ENCODE results near the gene PYGB. TPM values are rescaled to one million over a fixed set of nuclear protein-coding genes. Genes with fewer than 3 reads are reported as not detected.
"Not testable (repeated sequence)": the region's sequence is repeated elsewhere in the genome, so short reads cannot be mapped to it uniquely, and the experiment has no call there.

PYGB gene
- total and polyA plus RNA-seq, 2 donors: 27.4 to 52.6 TPM

DNA sequence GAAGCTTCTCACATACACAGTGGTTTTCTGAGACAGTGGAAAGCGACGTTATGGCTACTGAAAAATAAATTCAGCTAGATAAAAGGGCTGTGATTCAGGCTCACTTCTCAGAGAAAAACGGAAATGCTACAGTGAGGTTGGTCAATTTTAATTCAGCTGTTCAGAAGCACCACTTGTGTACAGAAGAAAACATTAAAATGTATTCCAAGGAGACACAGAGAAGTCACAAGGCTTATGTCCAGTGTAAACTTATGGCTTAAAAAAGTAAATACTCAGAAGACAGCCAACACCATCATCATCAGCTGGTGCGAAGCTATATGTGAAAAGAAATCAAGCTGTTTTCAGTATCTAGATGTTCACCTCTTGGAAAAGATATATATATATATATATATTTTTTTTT is 74.1 kb downstream of the PYGB start:
- Histone ChIP-seq H3K9me3 (ENCODE audit: control insufficient read depth in 2 of 2, insufficient read depth in 1 of 2, low read length in 1 of 2) (no peaks in the 10 kb centered on the region), H3K4me1 (ENCODE audit: control insufficient read depth in 2 of 2, insufficient read depth in 2 of 2, low read length in 2 of 2) (peaks cover 0 to 20% of the 10 kb centered on the region in 2 donors), H3K27ac (ENCODE audit: low read depth in 1 of 2, low read length in 1 of 2) (no peak overlapping the region), H3K36me3 (ENCODE audit: control insufficient read depth in 2 of 2, insufficient read depth in 2 of 2, low read length in 1 of 2) (peaks cover 16 to 31% of the 10 kb centered on the region in 2 donors), H3K27me3 (ENCODE audit: control insufficient read depth in 2 of 2, insufficient read depth in 1 of 2, low read length in 1 of 2) (no peaks in the 10 kb centered on the region), H3K4me3 (ENCODE audit: low read length in 2 of 2) (no peak overlapping the region)
- DNase-seq (ENCODE audit: low read depth in 6 of 9, low spot score in 9 of 9): no peak
- WGBS: 97% methylated on average over 4 of the region's 4 CpGs

DNA sequence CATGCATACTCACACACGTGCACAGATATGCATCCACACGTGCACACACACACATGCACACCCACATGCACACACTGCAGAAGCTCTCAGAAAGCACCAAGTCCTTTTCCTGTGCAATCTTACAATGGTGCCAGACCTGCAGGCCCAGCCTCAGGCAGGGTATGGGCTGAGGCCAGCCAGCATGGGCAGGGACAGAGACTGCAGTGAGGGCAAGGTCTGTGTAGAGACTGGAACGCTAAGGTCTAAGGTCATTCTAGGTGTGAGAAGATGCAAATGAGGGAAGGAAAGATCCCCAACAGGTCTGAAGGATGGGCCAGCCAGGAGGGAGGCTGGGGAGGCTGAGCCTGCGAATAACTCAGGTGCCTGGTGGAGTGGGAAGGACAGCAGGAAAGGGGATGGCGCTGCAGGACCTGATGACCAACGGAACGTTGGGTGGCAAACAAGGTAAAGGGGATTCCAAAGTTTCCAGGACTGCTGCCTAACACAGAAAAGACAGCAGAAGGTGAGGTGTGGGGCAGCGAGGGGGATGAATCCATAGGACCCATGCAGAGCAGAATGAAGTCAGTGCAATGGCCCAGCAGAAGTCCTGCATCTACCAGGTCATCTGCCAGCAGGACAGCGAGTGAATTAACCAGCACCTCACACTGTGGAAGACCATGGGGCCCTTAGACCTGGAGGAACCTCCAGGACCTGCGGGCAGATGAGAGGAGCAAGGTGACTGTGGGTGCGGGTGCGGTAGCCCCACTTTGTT is 75.8 kb downstream of the PYGB start:
- DNase-seq (ENCODE audit: low read depth in 6 of 9, low spot score in 9 of 9): no peak
- no peaks in the 10 kb centered on the region for H3K27me3 ChIP-seq (ENCODE audit: control insufficient read depth in 2 of 2, insufficient read depth in 1 of 2, low read length in 1 of 2)
- H3K36me3 ChIP-seq (ENCODE audit: control insufficient read depth in 2 of 2, insufficient read depth in 2 of 2, low read length in 1 of 2): peaks cover 16 to 31% of the 10 kb centered on the region in 2 donors
- peaks cover 0 to 8% of the 10 kb centered on the region in 2 donors for H3K4me1 ChIP-seq (ENCODE audit: control insufficient read depth in 2 of 2, insufficient read depth in 2 of 2, low read length in 2 of 2)
- 98% methylated on average over 12 of the region's 12 CpGs for WGBS
- H3K9me3 ChIP-seq (ENCODE audit: control insufficient read depth in 2 of 2, insufficient read depth in 1 of 2, low read length in 1 of 2): no peaks in the 10 kb centered on the region
- no peak overlapping the region for H3K27ac ChIP-seq (ENCODE audit: low read depth in 1 of 2, low read length in 1 of 2)
- H3K4me3 ChIP-seq (ENCODE audit: low read length in 2 of 2): no peak overlapping the region

DNA sequence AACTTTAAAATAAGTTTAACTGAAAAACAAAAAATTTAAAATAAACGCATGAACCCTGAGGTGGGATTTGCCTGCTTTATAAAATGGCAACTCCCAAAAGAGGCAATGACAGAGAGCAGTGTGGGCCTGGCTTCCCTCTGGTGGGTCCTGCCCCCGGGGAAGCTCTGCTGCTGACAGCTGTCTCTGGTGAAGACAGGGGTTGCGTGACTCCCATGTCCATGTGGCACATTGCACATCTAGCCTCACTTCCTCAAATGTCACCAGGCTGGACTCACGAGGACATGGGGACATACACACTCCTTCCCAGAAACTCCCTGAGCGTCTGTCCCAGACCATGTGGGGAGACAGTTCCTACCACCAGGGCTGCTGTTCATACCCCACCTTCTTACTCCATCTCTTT is 76.5 kb downstream of the PYGB start:
- H3K27ac ChIP-seq (ENCODE audit: low read depth in 1 of 2, low read length in 1 of 2): no peak overlapping the region
- no peak overlapping the region for H3K4me3 ChIP-seq (ENCODE audit: low read length in 2 of 2)
- DNase-seq (ENCODE audit: low read depth in 6 of 9, low spot score in 9 of 9): no peak
- H3K9me3 ChIP-seq (ENCODE audit: control insufficient read depth in 2 of 2, insufficient read depth in 1 of 2, low read length in 1 of 2): no peaks in the 10 kb centered on the region
- H3K4me1 ChIP-seq (ENCODE audit: control insufficient read depth in 2 of 2, insufficient read depth in 2 of 2, low read length in 2 of 2): peaks cover 0 to under 1% of the 10 kb centered on the region in 2 donors
- no peaks in the 10 kb centered on the region for H3K27me3 ChIP-seq (ENCODE audit: control insufficient read depth in 2 of 2, insufficient read depth in 1 of 2, low read length in 1 of 2)
- 74% methylated on average over 5 of the region's 5 CpGs for WGBS
- peaks cover 12 to 28% of the 10 kb centered on the region in 2 donors for H3K36me3 ChIP-seq (ENCODE audit: control insufficient read depth in 2 of 2, insufficient read depth in 2 of 2, low read length in 1 of 2)

DNA sequence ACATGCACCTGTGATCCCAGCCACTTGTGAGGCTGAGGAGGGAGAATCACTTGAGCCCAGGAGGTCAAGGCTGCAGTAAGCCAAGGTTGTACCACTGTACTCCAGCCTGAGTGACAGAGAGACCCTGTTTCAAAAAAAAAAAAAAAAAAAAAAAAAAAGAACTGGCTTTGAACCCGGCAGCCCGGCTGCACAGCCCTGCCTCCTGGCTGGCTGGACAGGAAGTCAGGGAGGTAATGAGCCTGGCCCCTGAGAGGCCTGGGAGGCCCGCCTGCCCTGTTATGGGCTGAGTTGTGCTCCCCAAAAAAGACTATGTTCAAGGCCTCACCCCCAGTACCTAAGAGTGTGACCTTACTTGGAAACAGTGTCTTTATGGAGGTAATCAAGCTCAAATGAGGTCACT is 77.2 kb downstream of the PYGB start:
- H3K4me3 ChIP-seq (ENCODE audit: low read length in 2 of 2): no peak overlapping the region
- no peak overlapping the region for H3K27ac ChIP-seq (ENCODE audit: low read depth in 1 of 2, low read length in 1 of 2)
- peaks cover 12 to 25% of the 10 kb centered on the region in 2 donors for H3K36me3 ChIP-seq (ENCODE audit: control insufficient read depth in 2 of 2, insufficient read depth in 2 of 2, low read length in 1 of 2)
- H3K4me1 ChIP-seq (ENCODE audit: control insufficient read depth in 2 of 2, insufficient read depth in 2 of 2, low read length in 2 of 2): no peaks in the 10 kb centered on the region
- no peak for DNase-seq (ENCODE audit: low read depth in 6 of 9, low spot score in 9 of 9)
- no peaks in the 10 kb centered on the region for H3K27me3 ChIP-seq (ENCODE audit: control insufficient read depth in 2 of 2, insufficient read depth in 1 of 2, low read length in 1 of 2)
- no peaks in the 10 kb centered on the region for H3K9me3 ChIP-seq (ENCODE audit: control insufficient read depth in 2 of 2, insufficient read depth in 1 of 2, low read length in 1 of 2)
- WGBS: 94% methylated on average over 3 of the region's 3 CpGs

DNA sequence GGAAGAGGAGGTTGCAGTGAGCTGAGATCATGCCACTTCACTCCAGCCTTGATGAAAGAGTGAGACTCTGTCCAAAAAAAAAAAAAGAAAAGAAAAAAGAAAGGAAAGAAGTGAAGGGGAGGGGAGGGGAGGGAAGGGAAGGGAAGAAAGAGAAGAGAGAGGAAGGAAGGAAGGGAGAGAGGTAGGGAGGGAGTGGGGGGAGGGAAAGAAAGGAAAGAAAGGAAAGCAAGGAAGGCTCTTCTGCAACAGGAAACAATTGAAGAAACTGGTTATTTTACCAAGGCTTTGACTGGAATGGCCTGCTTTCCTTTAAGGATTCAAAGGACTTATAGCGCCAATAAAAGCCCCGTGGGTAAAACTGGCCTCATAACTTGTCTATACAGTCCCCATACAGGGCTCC is 78.1 kb downstream of the PYGB start:
- Histone ChIP-seq H3K9me3 (ENCODE audit: control insufficient read depth in 2 of 2, insufficient read depth in 1 of 2, low read length in 1 of 2) (no peaks in the 10 kb centered on the region), H3K4me3 (ENCODE audit: low read length in 2 of 2) (no peak overlapping the region), H3K27ac (ENCODE audit: low read depth in 1 of 2, low read length in 1 of 2) (no peak overlapping the region), H3K4me1 (ENCODE audit: control insufficient read depth in 2 of 2, insufficient read depth in 2 of 2, low read length in 2 of 2) (no peaks in the 10 kb centered on the region), H3K36me3 (ENCODE audit: control insufficient read depth in 2 of 2, insufficient read depth in 2 of 2, low read length in 1 of 2) (peaks cover 12 to 22% of the 10 kb centered on the region in 2 donors), H3K27me3 (ENCODE audit: control insufficient read depth in 2 of 2, insufficient read depth in 1 of 2, low read length in 1 of 2) (no peaks in the 10 kb centered on the region)
- no peak for DNase-seq (ENCODE audit: low read depth in 6 of 9, low spot score in 9 of 9)
- WGBS: over 99% methylated on average over 2 of the region's 2 CpGs

DNA sequence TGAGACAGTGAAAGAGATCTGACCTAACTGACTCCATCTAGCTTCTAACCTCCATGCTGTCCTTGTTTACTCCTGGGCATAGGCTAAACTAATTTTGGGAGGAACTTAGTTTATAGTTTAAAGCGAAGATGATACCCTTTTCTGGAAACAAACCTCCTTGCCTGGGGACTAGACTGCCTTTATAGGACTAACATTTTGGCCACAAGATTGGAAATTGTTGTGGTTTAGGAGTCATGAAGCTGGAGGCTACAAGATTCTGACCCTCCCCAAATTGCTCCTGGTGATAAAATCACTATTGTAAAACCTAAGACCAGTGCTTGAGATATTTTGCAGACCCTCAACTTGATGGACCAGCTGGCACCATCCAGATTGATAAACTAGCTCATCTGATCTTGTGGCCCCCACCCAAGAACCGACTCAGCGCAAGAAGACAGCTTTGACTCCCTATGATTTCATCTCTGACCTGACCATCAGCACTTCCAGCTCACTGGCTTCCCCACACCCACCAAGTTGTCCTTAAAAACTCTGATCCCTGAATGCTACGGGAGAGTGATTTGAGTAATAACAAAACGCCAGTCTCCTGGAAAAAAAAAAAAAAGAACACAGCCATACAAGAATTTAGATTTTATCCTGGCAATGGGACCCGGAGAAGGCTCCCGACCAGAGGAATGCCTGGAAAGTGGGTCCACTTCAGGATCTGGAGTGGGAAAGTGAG is 79.8 kb downstream of the PYGB start:
- 96% methylated on average over 7 of the region's 7 CpGs for WGBS
- Histone ChIP-seq H3K27me3 (ENCODE audit: control insufficient read depth in 2 of 2, insufficient read depth in 1 of 2, low read length in 1 of 2) (no peaks in the 10 kb centered on the region), H3K27ac (ENCODE audit: low read depth in 1 of 2, low read length in 1 of 2) (no peak overlapping the region), H3K9me3 (ENCODE audit: control insufficient read depth in 2 of 2, insufficient read depth in 1 of 2, low read length in 1 of 2) (no peaks in the 10 kb centered on the region), H3K4me3 (ENCODE audit: low read length in 2 of 2) (no peak overlapping the region), H3K4me1 (ENCODE audit: control insufficient read depth in 2 of 2, insufficient read depth in 2 of 2, low read length in 2 of 2) (no peaks in the 10 kb centered on the region), H3K36me3 (ENCODE audit: control insufficient read depth in 2 of 2, insufficient read depth in 2 of 2, low read length in 1 of 2) (peaks cover 6 to 14% of the 10 kb centered on the region in 2 donors)
- no peak for DNase-seq (ENCODE audit: low read depth in 6 of 9, low spot score in 9 of 9)

DNA sequence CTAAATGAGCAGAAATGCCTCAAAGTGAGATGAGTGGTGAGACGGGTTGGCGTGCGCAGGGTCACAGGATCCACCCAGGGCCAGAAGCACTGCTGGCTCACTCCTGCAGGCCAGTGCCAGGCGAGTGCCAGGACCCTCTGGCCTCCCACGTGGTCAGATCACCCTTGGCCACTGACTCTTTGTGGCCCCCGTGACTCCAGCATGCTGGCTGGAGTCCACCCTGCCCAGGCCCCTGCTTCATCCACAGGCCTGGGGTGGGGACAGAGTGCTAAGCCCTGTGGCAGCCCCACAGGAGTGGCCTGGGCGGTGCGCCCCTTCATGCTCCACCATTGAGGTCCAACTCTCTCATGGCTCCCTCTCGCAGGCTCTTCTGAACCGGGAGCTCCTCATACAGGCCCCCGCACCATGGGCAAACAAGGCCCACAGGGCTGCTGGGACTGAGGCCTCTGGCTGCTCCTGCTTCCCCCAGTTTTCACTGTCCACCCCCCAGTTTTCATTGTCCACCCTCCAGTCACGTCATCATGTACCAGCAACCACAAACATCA is 81.1 kb downstream of the PYGB start:
- Histone ChIP-seq H3K27me3 (ENCODE audit: control insufficient read depth in 2 of 2, insufficient read depth in 1 of 2, low read length in 1 of 2) (no peaks in the 10 kb centered on the region), H3K9me3 (ENCODE audit: control insufficient read depth in 2 of 2, insufficient read depth in 1 of 2, low read length in 1 of 2) (no peaks in the 10 kb centered on the region), H3K4me3 (ENCODE audit: low read length in 2 of 2) (no peak overlapping the region), H3K27ac (ENCODE audit: low read depth in 1 of 2, low read length in 1 of 2) (no peak overlapping the region), H3K4me1 (ENCODE audit: control insufficient read depth in 2 of 2, insufficient read depth in 2 of 2, low read length in 2 of 2) (no peaks in the 10 kb centered on the region), H3K36me3 (ENCODE audit: control insufficient read depth in 2 of 2, insufficient read depth in 2 of 2, low read length in 1 of 2) (peaks cover 0 to 2% of the 10 kb centered on the region in 2 donors)
- no peak for DNase-seq (ENCODE audit: low read depth in 6 of 9, low spot score in 9 of 9)
- 99% methylated on average over 12 of the region's 12 CpGs for WGBS

DNA sequence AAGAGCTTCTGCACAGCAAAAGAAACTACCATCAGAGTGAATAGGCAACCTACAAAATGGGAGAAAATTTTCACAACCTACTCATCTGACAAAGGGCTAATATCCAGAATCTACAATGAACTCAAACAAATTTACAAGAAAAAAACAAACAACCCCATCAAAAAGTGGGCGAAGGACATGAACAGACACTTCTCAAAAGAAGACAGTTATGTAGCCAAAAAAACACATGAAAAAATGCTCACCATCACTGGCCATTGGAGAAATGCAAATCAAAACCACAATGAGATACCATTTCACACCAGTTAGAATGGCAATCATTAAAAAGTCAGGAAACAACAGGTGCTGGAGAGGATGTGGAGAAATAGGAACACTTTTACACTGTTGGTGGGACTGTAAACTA is 87.1 kb downstream of the PYGB start:
- H3K27ac ChIP-seq (ENCODE audit: low read depth in 1 of 2, low read length in 1 of 2); H3K27me3 ChIP-seq (ENCODE audit: control insufficient read depth in 2 of 2, insufficient read depth in 1 of 2, low read length in 1 of 2); H3K9me3 ChIP-seq (ENCODE audit: control insufficient read depth in 2 of 2, insufficient read depth in 1 of 2, low read length in 1 of 2); H3K4me1 ChIP-seq (ENCODE audit: control insufficient read depth in 2 of 2, insufficient read depth in 2 of 2, low read length in 2 of 2); DNase-seq (ENCODE audit: low read depth in 6 of 9, low spot score in 9 of 9); H3K4me3 ChIP-seq (ENCODE audit: low read length in 2 of 2): not testable (repeated sequence)
- peaks cover 0 to 16% of the 10 kb centered on the region in 2 donors for H3K36me3 ChIP-seq (ENCODE audit: control insufficient read depth in 2 of 2, insufficient read depth in 2 of 2, low read length in 1 of 2)
- WGBS: 100% methylated on average over 1 of the region's 1 CpG

Measured in thymus (tissue), 11 donors.